ENCODE measurements around the gene LRCH1.

DNA sequence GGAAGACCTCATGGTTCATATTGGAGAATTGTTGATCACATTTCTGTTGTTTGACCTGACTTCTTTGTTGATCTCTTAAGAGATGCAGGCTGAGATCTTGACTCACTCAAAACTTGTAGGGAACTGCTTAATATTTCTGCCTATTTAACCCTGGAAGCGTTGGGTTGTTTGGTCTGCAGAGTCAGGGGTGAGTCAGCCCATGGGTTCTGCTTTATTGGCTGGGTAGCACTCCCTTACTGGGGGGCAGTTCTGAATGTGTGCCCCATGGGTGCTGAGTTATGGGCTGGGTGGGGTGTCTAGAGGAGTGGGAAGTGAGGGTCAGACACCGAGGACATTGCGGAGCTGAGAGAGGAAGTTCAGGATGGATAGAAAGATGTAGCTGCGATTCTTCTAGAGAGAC is 87.9 kb downstream of the LRCH1 start:
- no peak for TF ChIP-seq EZH2 (IDR thresholded peaks at IDR 0.05; ENCODE audit: insufficient read depth, poor library complexity, severe bottlenecking)
- no peak for TF ChIP-seq EZH2phosphoT487 (IDR thresholded peaks at IDR 0.05; ENCODE audit: insufficient read depth, low read depth)
